ENCODE measurements around the gene ANKRD55.

DNA sequence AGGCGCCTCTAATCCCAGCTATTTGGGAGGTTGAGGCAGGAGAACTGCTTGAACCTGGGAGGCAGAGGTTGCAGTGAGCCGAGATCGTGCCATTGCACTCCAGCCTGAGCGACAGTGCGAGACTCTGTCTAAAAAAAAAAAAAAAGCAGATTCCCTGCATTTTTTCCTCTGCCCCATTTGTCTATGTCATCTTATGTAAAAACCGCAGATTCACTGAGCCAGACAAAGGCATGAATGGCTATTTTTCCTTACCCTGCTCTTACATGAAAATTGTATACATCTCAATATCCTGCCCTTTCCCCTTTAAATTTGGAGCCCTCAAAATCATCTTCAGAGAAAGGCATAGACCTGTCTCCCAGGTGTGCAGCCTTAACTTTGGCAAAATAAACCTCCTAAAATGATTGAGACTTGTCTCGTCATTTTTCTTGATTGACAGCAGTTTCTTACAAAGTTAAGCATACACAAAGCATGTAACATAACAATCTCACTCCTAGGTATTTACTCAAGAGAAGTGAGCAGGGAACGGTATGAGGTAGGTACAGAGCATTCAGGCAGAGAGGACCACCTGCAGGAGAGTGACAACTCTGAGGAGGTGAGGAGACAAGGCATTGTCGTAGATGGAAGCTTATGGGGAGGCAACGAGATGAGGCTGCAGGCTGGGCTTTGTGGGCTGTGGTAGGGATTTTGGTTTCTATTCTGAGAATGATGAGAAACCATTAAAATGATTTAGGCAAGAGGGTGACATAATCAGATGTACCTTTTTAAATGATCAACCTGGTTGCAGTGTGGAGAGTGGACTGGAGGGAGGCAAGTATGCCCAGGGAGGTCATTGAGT is 172.6 kb downstream of the ANKRD55 start:
- TF ChIP-seq, protein P1, sequence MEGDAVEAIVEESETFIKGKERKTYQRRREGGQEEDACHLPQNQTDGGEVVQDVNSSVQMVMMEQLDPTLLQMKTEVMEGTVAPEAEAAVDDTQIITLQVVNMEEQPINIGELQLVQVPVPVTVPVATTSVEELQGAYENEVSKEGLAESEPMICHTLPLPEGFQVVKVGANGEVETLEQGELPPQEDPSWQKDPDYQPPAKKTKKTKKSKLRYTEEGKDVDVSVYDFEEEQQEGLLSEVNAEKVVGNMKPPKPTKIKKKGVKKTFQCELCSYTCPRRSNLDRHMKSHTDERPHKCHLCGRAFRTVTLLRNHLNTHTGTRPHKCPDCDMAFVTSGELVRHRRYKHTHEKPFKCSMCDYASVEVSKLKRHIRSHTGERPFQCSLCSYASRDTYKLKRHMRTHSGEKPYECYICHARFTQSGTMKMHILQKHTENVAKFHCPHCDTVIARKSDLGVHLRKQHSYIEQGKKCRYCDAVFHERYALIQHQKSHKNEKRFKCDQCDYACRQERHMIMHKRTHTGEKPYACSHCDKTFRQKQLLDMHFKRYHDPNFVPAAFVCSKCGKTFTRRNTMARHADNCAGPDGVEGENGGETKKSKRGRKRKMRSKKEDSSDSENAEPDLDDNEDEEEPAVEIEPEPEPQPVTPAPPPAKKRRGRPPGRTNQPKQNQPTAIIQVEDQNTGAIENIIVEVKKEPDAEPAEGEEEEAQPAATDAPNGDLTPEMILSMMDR (conservative IDR thresholded peaks at IDR 0.05; ENCODE audit: low read depth, low read length): no peak
- TF ChIP-seq EZH2 (IDR thresholded peaks at IDR 0.05; ENCODE audit: low read length, unreplicated experiment): no peak
